Tibial nerve (tissue), 4 donors: Measurements from ENCODE around the gene ZNF442. TPM values are rescaled to one million over a fixed set of nuclear protein-coding genes. Genes with fewer than 3 reads are reported as not detected.

Source experiments
- DNase-seq, 2 donors: peaks; one replicate each; pipeline ENCODE4 v3.0.0-alpha.2; 2019; ENCODE audit warnings: low spot score in 2 of 2
- H3K27ac ChIP-seq, 4 donors: fragments of 200-600 bp; sonication (generic) in 3 of 4; one replicate each; pipeline ENCODE4 v1.5.1; 2017 to 2019; ENCODE audit warnings: mild to moderate bottlenecking in 1 of 4
- H3K27me3 ChIP-seq, 2 donors: fragments of 200-600 bp; sonication (generic) in 1 of 2; one replicate each; pipeline versions ENCODE4 v1.5.1 to v1.6.0; 2017 to 2019
- H3K36me3 ChIP-seq, 3 donors: fragments of 200-600 bp; sonication (generic); one replicate each; pipeline ENCODE4 v1.5.1; 2018 to 2019
- H3K4me1 ChIP-seq, 4 donors: fragments of 200-600 bp; sonication (generic) in 3 of 4; one replicate each; pipeline ENCODE4 v1.5.1; 2017 to 2019
- H3K4me3 ChIP-seq, 4 donors: fragments of 200-600 bp; sonication (generic) in 3 of 4; one replicate each; pipeline ENCODE4 v1.5.1; 2017 to 2019; ENCODE audit warnings: mild to moderate bottlenecking in 1 of 4, moderate library complexity in 1 of 4
- H3K9me3 ChIP-seq, 4 donors: fragments of 200-600 bp; sonication (generic) in 3 of 4; one replicate each; pipeline ENCODE4 v1.5.1; 2017 to 2019
- EP300 ChIP-seq, 2 donors: sonication (generic); formaldehyde crosslinking; IDR thresholded peaks; one replicate each; pipeline ENCODE4 v1.6.1; 2017; ENCODE audit warnings: antibody characterized with exemption in 2 of 2, mild to moderate bottlenecking in 1 of 2
- POLR2A ChIP-seq, 2 donors: fragments of 450-650 bp; IDR thresholded peaks; one replicate each; pipeline ENCODE4 v1.6.1; 2017; ENCODE audit warnings: antibody characterized with exemption in 2 of 2, mild to moderate bottlenecking in 2 of 2, moderate library complexity in 2 of 2
- WGBS, 2 donors: methylation state at CpG; one replicate each; pipeline ENCODE4 v1.1.5; 2018; 5-methylcytosine and 5-hydroxymethylcytosine counted together
- total RNA-seq, 4 donors: library from RNA; depleted of rRNA; stranded (reverse); fragments of >200 nt; gene quantifications; one replicate each; pipeline ENCODE4 v1.1.0, GENCODE V29; 2016
- TF ChIP-seq, protein P1 (sequence below), 5 experiments: fragments of 200-600 bp in 3 of 5; fragments of 450-650 bp in 2 of 5; sonication (generic) in 3 of 5; IDR thresholded peaks; one replicate each; pipeline ENCODE4 v1.5.1; 2016 to 2019; ENCODE audit warnings: antibody characterized with exemption in 5 of 5, mild to moderate bottlenecking in 3 of 5, moderate library complexity in 2 of 5

ZNF442 gene
- total RNA-seq, 4 donors from 2014 or later, result 3.6 to 4.3 (median 4.1) TPM

DNA sequence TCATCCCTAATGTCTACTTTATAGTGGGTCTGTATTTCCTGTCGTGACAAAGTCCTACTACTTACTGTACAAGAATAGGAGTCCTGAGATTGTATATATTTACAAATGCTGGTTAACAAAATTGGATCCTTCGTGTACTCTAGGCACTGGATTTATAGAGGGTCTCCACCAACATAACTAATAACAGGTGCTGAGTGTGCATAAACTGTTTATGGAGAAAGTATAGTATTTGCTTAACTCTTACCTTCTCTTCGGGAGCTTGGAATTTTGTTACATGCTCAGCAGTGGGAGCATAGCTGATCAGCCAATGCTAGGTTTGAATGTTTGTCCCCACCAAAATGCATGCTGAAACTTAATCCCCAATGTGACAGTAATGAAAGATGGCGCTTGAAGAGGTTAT lies 12.1 kb downstream of the ZNF442 start:
- TF ChIP-seq, protein P1, sequence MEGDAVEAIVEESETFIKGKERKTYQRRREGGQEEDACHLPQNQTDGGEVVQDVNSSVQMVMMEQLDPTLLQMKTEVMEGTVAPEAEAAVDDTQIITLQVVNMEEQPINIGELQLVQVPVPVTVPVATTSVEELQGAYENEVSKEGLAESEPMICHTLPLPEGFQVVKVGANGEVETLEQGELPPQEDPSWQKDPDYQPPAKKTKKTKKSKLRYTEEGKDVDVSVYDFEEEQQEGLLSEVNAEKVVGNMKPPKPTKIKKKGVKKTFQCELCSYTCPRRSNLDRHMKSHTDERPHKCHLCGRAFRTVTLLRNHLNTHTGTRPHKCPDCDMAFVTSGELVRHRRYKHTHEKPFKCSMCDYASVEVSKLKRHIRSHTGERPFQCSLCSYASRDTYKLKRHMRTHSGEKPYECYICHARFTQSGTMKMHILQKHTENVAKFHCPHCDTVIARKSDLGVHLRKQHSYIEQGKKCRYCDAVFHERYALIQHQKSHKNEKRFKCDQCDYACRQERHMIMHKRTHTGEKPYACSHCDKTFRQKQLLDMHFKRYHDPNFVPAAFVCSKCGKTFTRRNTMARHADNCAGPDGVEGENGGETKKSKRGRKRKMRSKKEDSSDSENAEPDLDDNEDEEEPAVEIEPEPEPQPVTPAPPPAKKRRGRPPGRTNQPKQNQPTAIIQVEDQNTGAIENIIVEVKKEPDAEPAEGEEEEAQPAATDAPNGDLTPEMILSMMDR (IDR thresholded peaks at IDR 0.05), result no peak
- TF ChIP-seq EP300 (IDR thresholded peaks at IDR 0.05) (no peak), POLR2A (IDR thresholded peaks at IDR 0.05) (no peak)
- H3K9me3 ChIP-seq, result peaks cover 0 to 88% (median 32%) of the 10 kb centered on the region in 4 donors

DNA sequence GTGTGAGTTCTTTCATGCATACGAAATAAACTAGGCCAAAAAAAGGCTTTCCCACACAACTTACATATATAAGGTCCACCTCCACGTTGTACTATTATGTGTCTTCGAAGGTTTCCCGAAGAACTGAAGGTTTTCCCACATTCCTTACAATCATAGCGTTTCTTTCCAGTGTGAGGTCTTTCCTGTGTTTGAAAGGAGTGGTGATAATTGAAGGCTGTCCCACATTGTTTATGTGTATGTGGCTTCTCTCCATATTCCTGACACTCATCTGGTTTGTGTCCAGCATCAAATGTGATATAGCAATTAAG lies 14.6 kb downstream of the ZNF442 start:
- no peak for DNase-seq
- Histone ChIP-seq H3K36me3 (peaks cover 8 to 93% (median 13%) of the 10 kb centered on the region in 3 donors), H3K9me3 (peaks cover 0 to 100% (median 37%) of the 10 kb centered on the region in 4 donors), H3K4me1 (no peaks in the 10 kb centered on the region), H3K4me3 (no peak overlapping the region), H3K27me3 (no peaks in the 10 kb centered on the region), H3K27ac (no peak overlapping the region)
- WGBS, 2 donors, result 95 to 97% methylated on average over 5 of the region's 5 CpGs
- TF ChIP-seq, protein P1 (IDR thresholded peaks at IDR 0.05), result no peak
- no peak for TF ChIP-seq POLR2A (IDR thresholded peaks at IDR 0.05)
- TF ChIP-seq EP300 (IDR thresholded peaks at IDR 0.05), result no peak

More for the DNA sequence above, 12.1 kb downstream of the ZNF442 start:
- Histone ChIP-seq H3K4me3 (no peak overlapping the region), H3K36me3 (peaks cover 8 to 68% (median 13%) of the 10 kb centered on the region in 3 donors), H3K4me1 (no peaks in the 10 kb centered on the region), H3K27ac (no peak overlapping the region), H3K27me3 (no peaks in the 10 kb centered on the region)
- DNase-seq, result no peak
- WGBS, 2 donors, result 92 to 96% methylated on average over 4 of the region's 4 CpGs

DNA sequence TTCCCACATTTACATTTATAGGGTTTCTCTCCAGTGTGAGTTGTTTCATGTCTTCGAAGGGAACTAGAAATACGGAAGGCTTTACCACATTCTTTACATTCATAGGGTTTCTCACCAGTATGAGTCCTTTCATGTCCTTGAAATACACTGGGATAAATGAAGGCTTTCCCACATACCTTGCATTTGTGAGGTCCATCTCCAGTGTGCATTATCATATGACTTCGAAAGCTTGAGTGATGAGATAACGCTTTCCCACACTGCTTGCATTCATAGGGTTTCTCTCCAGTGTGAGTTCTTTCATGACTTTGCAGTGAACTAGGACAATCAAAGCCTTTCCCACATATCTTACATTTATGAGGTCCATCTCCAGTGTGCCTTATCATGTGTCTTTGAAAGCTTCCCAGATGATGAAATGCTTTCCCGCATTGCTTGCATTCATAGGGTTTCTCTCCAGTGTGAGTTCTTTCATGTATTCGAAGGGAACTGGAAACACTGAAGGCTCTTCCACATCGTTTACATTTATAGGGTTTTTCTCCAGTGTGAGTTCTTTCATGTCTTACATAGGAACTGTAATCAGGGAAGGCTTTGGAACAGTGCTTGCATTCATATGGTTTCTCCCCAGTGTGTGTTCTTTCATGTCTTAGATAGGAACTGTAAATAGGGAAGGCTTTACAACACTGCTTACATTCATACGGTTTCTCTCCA lies 15.1 kb downstream of the ZNF442 start:
- WGBS, 2 donors, result 97 to 98% methylated on average over 8 of the region's 8 CpGs
- DNase-seq, result no peak
- H3K4me1 ChIP-seq, result no peaks in the 10 kb centered on the region
- H3K36me3 ChIP-seq, result peaks cover 8 to 95% (median 13%) of the 10 kb centered on the region in 3 donors
- H3K27me3 ChIP-seq, result no peaks in the 10 kb centered on the region
- H3K4me3 ChIP-seq, result no peak overlapping the region
- H3K9me3 ChIP-seq, result peaks cover 0 to 100% (median 40%) of the 10 kb centered on the region in 4 donors
- no peak for TF ChIP-seq POLR2A (IDR thresholded peaks at IDR 0.05)
- TF ChIP-seq, protein P1 (IDR thresholded peaks at IDR 0.05), result no peak
- no peak for TF ChIP-seq EP300 (IDR thresholded peaks at IDR 0.05)
- H3K27ac ChIP-seq, result no peak overlapping the region

DNA sequence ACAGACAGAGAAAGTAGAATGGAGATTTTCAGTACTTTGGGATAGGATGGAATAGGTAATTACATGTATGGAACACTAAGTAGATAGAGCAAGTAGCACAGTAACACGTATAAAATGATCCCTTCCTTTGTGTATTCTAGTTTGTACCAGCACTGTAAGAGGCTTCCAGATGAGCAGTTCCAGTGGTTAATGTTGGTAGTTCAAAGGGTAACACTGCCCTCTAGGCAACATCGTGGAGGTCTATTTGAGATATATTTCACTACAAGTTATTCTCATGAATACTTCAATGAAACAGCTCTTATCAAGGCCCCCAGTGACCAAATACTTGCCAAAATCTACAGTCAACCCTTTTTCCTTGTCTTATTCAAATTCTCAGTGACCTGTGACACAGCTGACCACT lies 18.6 kb downstream of the ZNF442 start:
- H3K27me3 ChIP-seq, result no peaks in the 10 kb centered on the region
- DNase-seq, result no peak
- H3K9me3 ChIP-seq, result peaks cover 0 to 94% (median 41%) of the 10 kb centered on the region in 4 donors
- WGBS, 2 donors, result 81 to 84% methylated on average over 2 of the region's 2 CpGs
- H3K4me1 ChIP-seq, result no peaks in the 10 kb centered on the region
- no peak overlapping the region for H3K4me3 ChIP-seq
- no peak overlapping the region for H3K27ac ChIP-seq
- H3K36me3 ChIP-seq, result peaks cover 8 to 75% (median 13%) of the 10 kb centered on the region in 3 donors
- TF ChIP-seq EP300 (IDR thresholded peaks at IDR 0.05) (no peak), POLR2A (IDR thresholded peaks at IDR 0.05) (no peak)
- TF ChIP-seq, protein P1 (IDR thresholded peaks at IDR 0.05), result no peak

DNA sequence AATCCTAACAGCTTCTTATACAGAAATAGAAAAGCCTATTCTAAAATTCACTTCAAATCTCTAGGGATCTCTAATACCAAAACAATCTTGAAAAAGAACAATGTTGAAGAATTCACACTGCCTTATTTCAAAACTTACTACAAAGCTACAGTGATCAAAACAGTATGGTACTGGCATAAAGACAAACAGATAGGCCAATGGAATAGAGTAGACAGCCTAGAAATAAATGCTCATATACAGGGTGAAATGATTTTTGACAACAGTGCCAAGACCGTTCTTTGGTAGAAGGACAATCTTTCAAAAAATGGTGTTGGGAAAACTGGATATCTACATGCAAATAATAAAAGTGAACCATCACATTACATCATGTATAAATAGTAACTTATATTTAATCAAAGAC lies 20.3 kb downstream of the ZNF442 start:
- WGBS, 2 donors, result 98% methylated on average over 1 of the region's 1 CpG
- no peak for DNase-seq
- no peak overlapping the region for H3K4me3 ChIP-seq
- peaks cover 0 to 61% (median under 1%) of the 10 kb centered on the region in 3 donors for H3K36me3 ChIP-seq
- no peak overlapping the region for H3K27ac ChIP-seq
- H3K9me3 ChIP-seq, result peaks cover 0 to 86% (median 35%) of the 10 kb centered on the region in 4 donors
- H3K27me3 ChIP-seq, result no peaks in the 10 kb centered on the region
- TF ChIP-seq EP300 (IDR thresholded peaks at IDR 0.05) (no peak), POLR2A (IDR thresholded peaks at IDR 0.05) (no peak)
- TF ChIP-seq, protein P1 (IDR thresholded peaks at IDR 0.05), result no peak
- no peaks in the 10 kb centered on the region for H3K4me1 ChIP-seq
